Right lobe of liver (tissue), 5 donors: ENCODE data around the gene CT45A9. TPM values are rescaled to one million over a fixed set of nuclear protein-coding genes. Genes with fewer than 3 reads are reported as not detected.

Experiments
- total RNA-seq, 6 experiments: library from RNA; depleted of rRNA in 2 of 6; stranded (reverse); fragments of >200 nt in 2 of 6; fragmentation: NEBNext Ultra II Directional in 3 of 6; extraction: Animal tissue kit (Norgen Biotek cat#: 25700) in 3 of 6; gene quantifications; one replicate each; pipeline versions ENCODE4 v1.1.0 to v1.2.4, GENCODE V29; 2016 to 2023
- donor health status: DM: no; HTN: no; CAD: no.
- donor health status: DM: no; HTN: no; CAD: no.
- donor health status: DM: no; HTN: yes; CAD: no.
- donor health status: DM: no; HTN: yes; CAD: no.

The CT45A9 gene
- total RNA-seq, 6 experiments from 2014 or later = not detected

Other genes starting within 250 kb of the CT45A9 start
- gene CT45A1, start 158.2 kb downstream of the CT45A9 start, total RNA-seq = not detected
- gene CT45A3, start 103.6 kb downstream of the CT45A9 start, total RNA-seq = not detected
- not detected for gene CT45A5, start 86.3 kb downstream of the CT45A9 start, total RNA-seq
- not detected for gene CT45A6, start 69.0 kb downstream of the CT45A9 start, total RNA-seq
- gene CT45A2, start 51.8 kb downstream of the CT45A9 start, total RNA-seq = not detected
- not detected for gene CT45A7, start 34.5 kb downstream of the CT45A9 start, total RNA-seq
- gene CT45A8, start 17.3 kb downstream of the CT45A9 start, total RNA-seq = not detected
- gene CT45A10, start 21.6 kb upstream of the CT45A9 start, total RNA-seq = not detected
- gene SAGE1, start 21.9 kb upstream of the CT45A9 start, total RNA-seq = not detected
- 1 to 10 TPM; 4.4 to 7.4 (median 6.4) TPM for gene MMGT1, start 102.2 kb upstream of the CT45A9 start, total RNA-seq
- gene SLC9A6, start 113.6 kb upstream of the CT45A9 start, total RNA-seq = 1 to 10 TPM; 3.6 to 7.6 (median 4.9) TPM